HG03103 (cell line): Measurements from ENCODE around the gene PRPH.
"Not testable (repeated sequence)": the region's sequence is repeated elsewhere in the genome, so short reads cannot be mapped to it uniquely, and the experiment has no call there.

ENCODE experiments used
- ATAC-seq: cut with Tn5 transposase; IDR thresholded peaks from one replicate; pipeline ENCODE4 v1.9.1; 2021; ENCODE audit warnings: low read depth; ENCODE audit not compliant: unreplicated experiment

Gene PRPH

DNA sequence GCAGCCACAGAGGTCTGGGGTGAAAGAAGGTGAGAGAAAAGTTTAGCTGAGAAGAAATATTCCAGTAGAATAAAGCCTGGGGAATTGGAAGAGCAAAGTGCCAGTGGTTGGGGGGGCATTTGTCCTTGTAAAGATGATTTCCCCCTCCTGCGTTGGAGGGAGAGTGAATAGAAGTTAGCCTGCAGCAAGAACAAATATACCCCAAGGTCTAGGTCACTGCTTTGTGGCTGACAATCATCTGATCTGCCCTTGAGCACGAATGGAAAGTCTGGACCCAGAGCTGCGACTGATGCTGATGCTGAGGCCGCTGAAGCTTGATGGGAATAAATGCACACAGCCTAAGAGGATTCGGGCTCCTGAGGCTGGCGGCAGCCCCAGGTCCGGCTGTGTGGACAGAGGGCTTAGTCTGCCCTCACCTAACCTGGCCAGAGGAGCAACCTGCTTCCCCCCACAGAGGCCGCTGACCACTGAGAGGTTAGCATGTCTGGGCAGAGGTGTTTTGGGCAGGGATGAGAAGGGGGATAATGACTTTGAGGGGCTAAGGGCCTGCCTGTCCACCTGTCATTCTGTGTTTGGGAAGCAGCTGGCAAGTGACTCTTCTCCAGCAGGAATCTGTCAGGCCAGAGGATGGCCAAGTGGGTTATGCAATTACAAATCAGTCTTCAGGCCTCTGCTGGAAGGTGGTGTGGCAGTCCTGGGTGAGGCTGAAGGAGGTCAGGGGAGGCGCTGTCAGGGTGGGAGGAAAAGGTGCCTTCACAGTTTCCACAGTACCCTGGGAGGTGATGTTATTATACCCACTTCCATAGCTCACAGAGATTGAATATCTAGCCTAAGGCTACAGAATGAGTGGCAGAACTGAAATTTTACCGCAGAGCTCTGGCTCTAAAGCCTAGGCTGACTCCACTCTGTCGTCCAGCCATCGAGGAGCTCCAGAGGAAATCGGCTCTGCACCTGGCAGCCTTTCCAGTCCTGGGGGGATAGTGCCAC, 18.4 kb upstream of the PRPH start:
- ATAC-seq: no peak

DNA sequence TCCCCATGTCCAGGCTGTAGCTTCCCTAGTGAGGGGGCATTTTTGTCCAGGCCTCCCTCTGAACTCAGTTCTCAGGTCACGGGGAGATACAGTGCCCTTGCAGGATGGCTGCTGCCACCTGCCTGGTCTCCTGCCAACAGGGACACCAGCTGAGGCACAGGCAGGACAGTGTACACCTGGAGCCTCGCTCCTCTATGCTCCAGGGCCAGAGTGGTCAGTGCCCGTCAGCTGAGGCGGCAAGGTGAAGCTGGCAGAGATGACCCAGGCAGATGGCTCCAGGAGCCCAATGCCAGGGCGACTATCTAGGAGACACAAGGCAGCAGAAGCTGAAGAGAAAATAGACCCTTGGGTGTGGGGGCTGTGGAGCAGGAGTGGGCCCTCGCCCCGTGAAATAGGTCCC, 17.5 kb upstream of the PRPH start:
- ATAC-seq: no peak

DNA sequence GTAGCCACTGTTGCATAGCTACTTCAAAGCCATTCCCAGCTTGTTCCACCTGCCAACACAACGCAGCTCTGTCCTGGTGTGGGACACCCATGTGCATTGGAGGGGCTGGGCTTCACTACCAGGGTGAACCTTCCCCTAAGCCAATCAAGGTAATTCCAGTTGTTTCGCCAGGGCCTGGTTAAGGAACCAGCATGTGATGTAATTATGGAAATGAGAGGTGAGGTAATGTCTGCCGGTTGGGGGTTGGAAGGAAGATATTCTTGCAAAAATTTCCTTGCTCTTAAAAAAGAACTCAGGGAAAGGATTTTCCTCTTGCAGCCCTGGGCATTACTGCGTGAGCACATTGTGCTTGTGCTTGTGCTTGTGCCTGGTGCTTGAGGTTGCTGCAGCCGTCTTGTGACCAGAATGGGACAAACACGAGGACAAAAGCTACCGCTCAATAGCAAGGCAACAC, 15.2 kb upstream of the PRPH start:
- ATAC-seq: no peak

DNA sequence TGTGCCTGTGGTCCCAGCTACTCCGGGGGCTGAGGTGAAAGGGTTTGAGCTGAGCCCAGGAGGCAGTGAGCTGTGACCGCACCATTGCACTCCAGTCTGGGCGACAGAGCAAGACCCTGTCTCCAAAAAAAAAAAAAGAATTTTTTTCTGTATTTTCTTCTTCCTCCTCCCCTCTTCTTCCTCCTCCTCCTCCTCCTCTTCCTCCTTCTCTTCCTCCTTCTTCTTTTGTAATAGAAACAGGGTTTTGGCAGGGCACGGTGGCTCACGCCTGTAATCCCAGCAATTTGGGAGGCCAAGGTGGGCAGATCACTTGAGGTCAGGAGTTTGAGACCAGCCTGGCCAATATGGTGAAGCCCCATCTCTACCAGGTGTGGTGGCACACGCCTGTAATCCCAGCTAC, 14.4 kb upstream of the PRPH start:
- not testable (repeated sequence) for ATAC-seq

DNA sequence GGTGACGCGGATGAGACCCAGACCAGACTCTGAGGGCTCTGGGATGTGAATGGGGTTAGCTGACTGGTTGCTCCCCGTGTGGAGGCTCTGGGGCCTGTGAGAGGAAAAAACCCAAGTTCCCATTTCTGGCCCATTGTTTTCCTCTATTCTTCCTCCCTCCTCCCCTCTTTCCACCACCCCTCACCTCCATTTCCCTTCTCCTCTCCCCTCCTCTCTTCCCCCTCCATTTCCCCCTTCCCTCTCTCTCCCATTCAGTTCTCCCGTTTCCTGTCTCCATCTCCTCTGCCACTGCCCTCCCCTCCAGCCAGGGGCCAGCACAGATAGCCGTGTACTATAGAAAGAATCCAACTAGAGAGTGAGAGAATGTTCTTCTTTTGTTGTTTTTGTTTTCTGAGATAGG, 12.6 kb upstream of the PRPH start:
- no peak for ATAC-seq

DNA sequence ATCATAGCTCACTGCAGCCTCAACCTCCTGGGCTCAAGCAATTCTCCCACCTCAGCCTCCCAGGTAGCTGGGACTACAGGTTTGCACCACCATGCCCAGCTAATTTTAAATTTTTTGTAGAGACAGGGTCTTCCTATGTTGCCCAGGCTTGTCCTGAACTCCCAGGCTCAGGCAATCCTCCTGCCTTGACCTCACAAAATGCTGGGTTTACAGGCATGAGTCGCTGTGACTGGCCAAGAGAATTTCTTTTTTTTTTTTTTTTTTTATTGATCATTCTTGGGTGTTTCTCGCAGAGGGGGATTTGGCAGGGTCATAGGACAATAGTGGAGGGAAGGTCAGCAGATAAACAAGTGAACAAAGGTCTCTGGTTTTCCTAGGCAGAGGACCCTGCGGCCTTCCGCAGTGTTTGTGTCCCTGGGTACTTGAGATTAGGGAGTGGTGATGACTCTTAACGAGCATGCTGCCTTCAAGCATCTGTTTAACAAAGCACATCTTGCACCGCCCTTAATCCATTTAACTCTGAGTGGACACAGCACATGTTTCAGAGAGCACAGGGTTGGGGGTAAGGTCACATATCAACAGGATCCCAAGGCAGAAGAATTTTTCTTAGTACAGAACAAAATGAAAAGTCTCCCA, 12.1 kb upstream of the PRPH start:
- not testable (repeated sequence) for ATAC-seq

DNA sequence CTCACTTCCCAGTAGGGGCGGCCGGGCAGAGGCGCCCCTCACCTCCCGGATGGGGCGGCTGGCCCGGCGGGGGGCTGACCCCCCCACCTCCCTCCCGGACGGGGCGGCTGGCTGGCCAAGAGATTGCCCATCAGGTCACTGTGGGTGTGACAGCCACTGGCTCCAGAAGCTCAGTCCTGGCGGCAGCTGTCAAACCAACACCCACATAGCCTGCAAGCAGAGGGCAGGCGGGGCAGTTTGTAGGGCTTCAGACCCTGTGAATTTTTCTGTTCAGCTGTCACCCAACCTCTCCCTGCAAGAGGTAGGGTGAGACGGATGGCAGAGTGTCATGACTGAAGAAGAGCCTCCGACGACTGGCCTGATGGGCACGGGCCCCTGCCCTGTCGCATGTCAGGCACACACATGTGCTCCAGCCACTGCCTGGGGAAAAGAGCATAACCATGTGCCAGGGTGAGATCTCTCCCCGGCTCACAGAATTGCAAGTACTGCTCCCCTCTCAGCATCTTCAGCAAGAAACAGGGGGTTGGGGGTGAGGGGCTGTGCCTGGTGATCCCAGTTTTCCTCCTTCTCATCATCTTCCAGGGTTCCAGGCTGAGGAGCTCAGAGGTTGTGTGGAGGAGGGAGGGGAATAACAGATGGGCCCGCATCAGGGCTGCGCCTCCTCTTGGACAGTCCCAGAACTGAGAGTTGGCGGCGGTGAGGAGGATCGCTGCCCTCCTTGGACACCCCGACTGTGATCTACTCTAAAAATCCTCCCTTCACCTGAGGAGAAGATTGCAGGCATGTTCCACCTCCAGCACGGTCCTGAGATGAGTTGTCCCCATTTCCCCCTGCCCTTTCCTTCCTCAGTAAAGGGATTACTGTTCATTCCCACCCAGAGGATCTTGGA, 11.2 kb upstream of the PRPH start:
- ATAC-seq: no peak

DNA sequence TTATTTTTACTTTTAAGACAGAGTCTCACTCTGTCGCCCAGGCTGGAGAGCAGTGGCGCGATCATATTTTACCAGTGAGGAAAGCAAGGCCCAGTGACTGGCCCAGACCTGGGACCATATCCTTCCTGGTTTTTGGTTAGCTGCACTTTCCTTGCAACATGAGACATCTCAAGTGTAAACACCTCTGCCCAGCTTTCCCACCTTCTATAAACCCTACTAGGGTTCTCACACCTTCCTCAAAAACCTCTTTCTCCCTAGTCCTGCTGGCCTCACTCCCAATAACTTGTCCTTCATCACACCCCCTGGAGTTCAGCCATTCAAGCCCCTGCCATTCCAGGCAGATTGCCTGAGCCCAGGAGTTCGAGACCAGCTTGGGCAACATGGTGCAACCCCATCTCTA, 10.3 kb upstream of the PRPH start:
- ATAC-seq: no peak

DNA sequence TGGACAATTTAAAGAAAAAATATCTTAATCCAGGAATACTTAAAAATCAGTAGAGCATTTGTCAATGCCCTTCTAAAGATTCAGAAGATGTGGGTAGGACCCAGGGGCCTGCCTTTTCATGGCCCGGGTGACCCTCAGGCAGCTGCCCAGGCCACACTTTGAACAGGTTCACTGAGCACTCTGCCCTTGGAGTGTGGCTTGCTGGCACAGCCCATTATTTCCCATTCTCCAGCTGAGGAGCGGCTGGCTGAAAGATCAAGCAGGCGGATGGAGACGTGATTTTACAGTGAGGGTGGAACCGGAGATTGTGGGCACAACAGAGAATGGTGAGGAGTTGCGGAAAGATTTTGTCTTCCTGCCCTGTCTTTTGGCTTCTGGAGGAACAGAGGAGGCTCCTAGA, 7.1 kb upstream of the PRPH start:
- ATAC-seq: no peak

DNA sequence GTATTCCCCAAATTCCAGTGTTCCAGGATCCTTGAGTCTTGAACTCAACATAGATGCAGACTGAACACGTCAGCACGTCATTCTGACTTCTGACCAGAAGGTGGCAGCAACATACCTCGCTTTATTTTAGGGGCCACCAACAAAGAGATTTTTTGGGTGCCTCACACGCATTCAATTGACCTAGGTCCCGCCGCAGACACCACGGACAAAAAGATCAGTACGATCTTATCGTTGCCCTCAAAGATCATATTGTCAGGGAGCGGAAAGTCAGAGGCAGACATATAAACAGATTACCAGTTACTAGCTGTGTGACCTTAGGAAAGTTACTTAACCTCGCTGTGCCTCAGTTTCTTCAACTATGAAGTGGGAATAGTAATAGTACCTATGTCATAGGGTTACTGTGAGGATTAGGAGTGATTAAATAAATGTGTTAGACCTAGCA, 6.5 kb upstream of the PRPH start:
- no peak for ATAC-seq

DNA sequence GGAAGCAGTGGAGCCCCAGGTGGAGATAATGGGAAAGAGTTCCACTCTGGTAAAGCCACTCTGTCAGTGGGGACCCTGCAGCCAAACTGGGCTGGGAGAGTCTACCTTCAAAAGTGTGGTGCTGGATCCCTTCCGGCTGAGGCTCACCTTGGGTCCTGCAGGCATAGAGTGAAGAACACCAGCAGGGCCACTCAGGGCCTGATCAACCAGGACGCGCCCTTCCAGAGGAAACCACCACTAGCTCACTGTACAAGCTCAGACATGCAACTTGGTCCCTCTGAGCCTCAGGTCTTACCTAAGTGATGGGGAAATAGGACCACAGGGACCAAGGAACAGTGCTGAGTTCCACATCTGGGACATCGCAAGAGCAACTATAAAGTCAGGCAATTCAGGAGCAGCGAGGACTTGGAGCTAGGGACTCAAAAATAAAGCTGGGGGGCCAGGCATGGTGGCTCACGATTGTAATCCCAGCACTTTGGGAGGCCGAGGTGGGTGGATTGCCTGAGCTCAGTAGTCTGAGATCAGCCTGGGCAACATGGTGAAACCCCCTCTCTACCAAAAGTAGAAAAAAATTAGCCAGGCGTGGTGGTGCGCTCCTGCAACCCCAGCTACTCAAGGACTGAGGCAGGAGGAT, 5.9 kb upstream of the PRPH start:
- ATAC-seq: no peak

DNA sequence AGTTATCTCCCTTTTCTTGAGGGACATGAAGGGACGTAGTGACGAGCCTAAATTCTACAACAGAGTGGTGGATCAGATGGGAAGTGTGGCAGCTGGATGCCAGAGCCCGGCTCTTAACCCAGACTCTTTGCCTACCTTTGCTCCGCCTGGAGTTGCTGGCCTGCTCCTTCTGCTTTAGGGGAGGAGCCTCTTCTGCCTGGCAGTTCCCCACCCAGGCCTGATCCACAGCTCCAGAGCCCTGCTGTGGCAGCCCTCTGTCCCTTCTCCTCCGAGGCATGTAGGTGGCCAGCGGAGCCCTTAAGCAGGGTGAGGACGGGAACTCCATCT, 2.3 kb upstream of the PRPH start:
- ATAC-seq: no peak

DNA sequence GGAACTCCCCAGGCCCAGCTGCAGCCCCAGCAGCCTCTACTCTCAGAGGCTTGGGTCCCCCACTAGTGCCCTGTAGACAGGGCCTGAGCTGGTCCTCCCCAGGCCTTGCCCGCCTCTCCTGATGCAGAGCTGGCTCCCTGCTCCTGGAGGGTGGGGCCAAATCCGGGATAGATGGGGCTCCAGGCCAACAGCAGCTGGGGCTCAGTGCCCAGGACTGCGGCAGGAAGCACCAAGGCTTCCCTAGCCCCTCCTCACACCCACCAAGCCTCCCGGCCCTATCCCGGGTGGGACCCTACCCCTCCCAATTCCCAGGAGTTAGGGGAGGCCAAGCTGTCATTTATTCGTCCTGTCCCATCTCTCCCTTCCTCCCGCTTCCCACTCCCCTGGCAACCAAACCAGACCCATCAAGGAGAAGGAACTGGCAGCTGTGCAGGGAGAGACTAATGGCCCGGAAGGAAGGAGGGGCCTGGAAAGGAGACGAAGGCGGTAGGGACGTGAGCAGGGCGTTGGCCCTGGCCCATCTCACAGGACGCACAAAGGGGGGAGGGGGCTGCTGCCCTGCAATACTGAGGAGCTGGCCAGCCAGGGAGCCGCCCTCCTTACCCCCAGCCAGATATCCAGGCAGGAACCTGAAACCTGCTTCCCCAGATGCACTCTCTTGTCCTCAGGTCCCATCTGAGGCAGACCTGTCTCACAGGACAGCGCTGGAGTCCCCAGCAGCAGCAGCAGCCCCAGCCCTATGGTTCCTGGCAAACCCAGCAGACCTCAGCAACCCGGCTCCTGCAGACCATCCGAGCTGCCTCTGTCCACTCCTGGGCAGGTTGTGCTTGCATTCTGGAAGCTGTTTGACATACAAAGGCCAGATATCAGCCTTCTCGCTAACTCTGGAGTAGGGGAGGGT, 1.6 kb upstream of the PRPH start:
- no peak for ATAC-seq

DNA sequence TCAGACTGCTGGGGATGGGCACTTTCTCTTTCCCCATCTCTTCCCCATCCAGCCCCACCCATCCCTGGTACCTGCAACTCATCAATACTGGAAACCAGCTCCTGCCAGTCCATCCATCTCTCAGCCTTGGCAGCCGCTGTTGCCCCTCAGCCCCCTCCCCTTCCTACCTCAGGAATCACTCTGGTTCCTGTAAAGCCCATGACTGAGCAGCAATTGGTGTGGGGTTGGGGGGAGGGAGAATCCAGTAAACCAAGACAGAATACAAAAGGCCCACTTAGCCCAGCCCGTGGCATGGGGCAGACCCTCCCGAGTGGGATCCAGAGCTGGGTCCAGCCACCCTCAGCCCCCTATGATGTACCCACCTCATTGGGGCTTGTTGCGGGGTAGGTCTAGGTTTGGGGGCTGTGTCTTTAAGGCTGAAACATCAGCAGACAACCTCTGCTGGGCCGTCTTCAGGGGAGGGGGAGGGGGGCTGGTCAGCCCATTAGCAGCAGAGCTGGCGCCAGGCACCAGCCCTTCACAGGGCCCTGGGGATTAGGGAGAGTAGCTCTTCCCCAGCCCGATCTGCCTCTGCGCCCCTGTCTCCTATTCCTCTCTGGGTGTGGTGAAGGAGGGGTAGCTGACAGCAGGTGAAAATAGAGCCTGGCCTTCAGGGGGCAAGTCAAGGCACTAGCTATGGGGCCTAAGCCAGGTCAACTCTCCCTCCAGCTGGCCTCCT, 702 bp upstream of the PRPH start:
- ATAC-seq: no peak

DNA sequence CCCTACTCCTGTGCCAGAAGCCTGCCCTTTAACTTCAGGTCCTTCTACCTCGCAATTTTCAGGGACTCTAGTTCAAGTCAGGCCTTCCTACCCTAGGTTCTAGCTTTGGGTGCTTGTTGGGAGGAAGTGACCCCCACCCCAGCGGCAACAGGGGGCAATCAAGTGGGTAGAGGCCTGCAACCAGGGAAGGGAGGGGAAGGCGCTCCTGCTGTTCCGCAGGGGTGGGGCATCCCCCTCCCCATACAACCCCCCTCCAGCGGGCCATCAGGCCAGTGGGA, 204 bp upstream of the PRPH start:
- no peak for ATAC-seq

DNA sequence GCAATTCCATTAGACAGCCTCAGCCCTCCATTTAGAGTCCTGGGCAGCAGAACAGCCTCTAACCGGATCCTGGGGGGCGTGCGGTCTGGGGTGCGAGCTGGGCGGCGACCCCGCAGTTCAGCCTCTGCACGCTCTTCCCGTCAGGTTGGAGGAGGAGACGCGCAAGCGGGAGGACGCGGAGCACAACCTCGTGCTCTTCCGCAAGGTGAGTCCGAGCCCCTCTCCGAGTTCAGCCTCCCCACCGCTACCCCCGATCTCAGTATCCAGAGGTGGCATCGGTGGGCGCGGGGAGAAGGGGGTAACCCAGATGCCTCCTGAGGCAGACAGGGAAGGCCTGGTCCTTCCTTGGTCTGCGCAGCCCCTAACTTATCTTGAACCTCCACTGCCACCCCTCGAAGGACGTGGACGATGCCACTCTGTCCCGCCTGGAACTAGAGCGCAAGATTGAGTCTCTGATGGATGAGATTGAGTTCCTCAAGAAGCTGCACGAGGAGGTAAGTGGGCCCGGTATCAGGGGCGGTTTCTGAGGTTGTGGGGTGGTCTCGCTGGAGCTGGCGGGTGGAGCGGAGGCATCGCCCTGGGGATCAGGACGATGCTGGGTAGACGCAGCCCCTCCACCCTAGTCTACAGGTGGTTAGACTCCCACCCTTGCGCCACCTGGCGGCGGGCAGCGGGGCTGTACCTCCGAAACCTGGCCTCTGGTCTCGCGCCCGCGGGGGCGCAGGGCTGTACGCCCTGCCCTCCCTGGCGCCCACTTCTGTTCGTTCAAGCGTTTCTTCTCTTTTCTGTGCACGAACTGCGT, 1.3 kb downstream of the PRPH start:
- no peak for ATAC-seq

DNA sequence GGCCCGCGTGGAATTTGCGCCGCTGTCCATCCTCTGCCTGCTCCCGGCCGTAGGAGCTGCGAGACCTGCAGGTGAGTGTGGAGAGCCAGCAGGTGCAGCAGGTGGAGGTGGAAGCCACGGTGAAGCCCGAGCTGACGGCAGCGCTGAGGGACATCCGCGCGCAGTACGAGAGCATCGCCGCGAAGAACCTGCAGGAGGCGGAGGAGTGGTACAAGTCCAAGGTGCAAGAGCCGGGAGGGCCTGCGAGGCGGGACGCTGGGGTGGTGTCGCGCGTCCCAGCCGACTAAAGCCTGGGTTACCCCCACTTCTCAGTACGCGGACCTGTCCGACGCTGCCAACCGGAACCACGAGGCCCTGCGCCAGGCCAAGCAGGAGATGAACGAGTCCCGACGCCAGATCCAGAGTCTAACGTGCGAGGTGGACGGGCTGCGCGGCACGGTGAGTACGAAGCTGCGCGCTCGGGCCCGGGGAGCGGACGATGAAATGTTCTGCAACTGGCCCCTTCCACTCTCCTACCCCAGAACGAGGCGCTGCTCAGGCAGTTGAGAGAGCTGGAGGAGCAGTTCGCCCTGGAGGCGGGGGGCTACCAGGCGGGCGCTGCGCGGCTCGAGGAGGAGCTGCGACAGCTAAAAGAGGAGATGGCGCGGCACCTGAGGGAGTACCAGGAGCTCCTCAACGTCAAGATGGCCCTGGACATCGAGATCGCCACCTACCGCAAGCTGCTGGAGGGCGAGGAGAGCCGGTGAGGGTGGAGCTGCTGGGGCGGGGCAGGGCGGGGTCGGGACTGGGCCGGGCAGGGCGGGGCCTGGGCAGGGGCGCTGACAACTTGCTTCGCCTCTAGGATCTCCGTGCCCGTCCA, 2.1 kb downstream of the PRPH start:
- no peak for ATAC-seq

DNA sequence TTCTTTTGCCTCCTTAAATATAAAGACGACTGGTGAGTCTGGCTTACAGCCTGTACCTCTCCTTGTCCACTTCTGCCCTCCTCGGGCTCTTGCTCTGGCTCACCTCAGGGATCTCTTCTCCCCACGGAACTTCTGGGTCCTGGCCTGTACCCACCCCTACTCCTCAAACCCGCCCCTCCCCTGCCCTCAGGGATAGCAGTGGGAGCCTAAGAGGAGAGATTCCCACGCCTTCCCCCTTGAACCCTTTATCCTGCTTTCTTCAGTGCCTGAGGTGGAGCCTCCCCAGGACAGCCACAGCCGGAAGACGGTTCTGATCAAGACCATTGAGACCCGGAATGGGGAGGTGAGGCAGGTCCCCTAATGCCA, 2.7 kb downstream of the PRPH start:
- no peak for ATAC-seq
